IPS-18a (cell line): Measurements from ENCODE around the gene PSEN2.
A peak's percentile ranks its signal among the peaks of the same experiment; 100 is the strongest.

Experiments used
- H3K27ac ChIP-seq: one replicate; pipeline ENCODE4 v1.5.1; 2013; ENCODE audit warnings: low read length
- H3K27me3 ChIP-seq: one replicate; pipeline ENCODE4 v1.6.1; 2013; ENCODE audit warnings: mild to moderate bottlenecking, low read length; ENCODE audit not compliant: control insufficient read depth, insufficient read depth
- H3K36me3 ChIP-seq: one replicate; pipeline ENCODE4 v1.6.1; 2013; ENCODE audit warnings: low read depth, low read length; ENCODE audit not compliant: control insufficient read depth
- H3K4me1 ChIP-seq: one replicate; pipeline ENCODE4 v1.6.1; 2013; ENCODE audit warnings: low read depth, low read length; ENCODE audit not compliant: control insufficient read depth
- H3K4me3 ChIP-seq: one replicate; pipeline ENCODE4 v1.5.1; 2013; ENCODE audit warnings: low read length
- H3K9ac ChIP-seq: one replicate; pipeline ENCODE4 v1.6.1; 2013; ENCODE audit warnings: mild to moderate bottlenecking, low read length, moderate library complexity
- H3K9me3 ChIP-seq: one replicate; pipeline ENCODE4 v1.6.1; 2013; ENCODE audit warnings: low read depth, low read length; ENCODE audit not compliant: control insufficient read depth

Gene PSEN2

GRCh38 chr1:226867461-226868054 lies 2.9 kb upstream of the PSEN2 start:
- no peak overlapping the region for H3K4me3 ChIP-seq
- no peaks in the 10 kb centered on the region for H3K36me3 ChIP-seq
- no peak overlapping the region for H3K27ac ChIP-seq
- no peaks in the 10 kb centered on the region for H3K9me3 ChIP-seq
- H3K4me1 ChIP-seq, result peaks cover 26% of the 10 kb centered on the region
- H3K27me3 ChIP-seq, result peaks cover 14% of the 10 kb centered on the region
- H3K9ac ChIP-seq, result no peak overlapping the region

DNA sequence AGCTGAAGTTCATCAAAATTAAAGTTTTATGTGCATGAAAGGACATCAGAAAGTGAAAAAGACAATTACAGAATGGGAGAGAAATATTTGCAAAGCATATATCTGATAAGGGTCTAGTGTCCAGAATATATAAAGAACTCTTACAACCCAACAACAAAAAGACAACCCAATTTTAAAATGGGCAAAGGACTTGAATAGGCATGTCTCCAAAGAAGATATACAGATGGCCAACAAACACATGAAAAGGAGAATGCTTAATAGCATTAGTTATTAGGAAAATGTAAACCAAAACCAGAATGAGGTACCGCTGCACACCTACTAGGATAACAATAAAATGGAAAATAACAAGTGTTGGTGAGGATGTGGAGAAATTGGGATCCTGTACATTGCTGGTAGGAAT lies 1.7 kb upstream of the PSEN2 start:
- Histone ChIP-seq H3K36me3 (no peaks in the 10 kb centered on the region), H3K4me1 (peaks cover 22% of the 10 kb centered on the region), H3K27ac (no peak overlapping the region), H3K9ac (no peak overlapping the region), H3K27me3 (peaks cover 14% of the 10 kb centered on the region), H3K4me3 (no peak overlapping the region), H3K9me3 (no peaks in the 10 kb centered on the region)

DNA sequence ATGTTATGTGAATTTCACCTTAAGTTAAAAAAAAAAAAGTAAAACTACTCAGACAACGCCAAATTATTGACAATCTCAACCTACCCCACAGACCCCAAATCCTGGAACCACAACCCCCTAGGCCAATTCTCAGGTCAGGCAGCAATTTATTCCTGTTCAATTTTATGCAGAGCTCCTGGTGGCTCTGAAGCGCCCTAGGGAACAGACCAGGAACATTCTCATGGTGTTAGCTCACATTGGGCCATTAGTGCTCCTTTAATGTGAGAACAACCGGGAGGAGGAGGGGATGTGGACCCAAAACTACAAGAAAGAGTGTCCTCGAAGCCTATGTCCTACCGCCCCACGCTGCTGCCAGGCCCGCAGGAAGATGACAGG lies 403 bp upstream of the PSEN2 start:
- Histone ChIP-seq H3K36me3 (no peaks in the 10 kb centered on the region), H3K4me1 (peaks cover 22% of the 10 kb centered on the region), H3K4me3 (peak overlapping the region; percentile 78), H3K27ac (no peak overlapping the region), H3K27me3 (peaks cover 14% of the 10 kb centered on the region), H3K9ac (no peak overlapping the region), H3K9me3 (no peaks in the 10 kb centered on the region)

GRCh38 chr1:226871636-226872327 lies 1.4 kb downstream of the PSEN2 start:
- Histone ChIP-seq H3K27me3 (peaks cover 14% of the 10 kb centered on the region), H3K9me3 (no peaks in the 10 kb centered on the region), H3K27ac (no peak overlapping the region), H3K36me3 (no peaks in the 10 kb centered on the region), H3K4me1 (peaks cover 29% of the 10 kb centered on the region), H3K9ac (peak overlapping the region; percentile 72), H3K4me3 (peak overlapping the region; percentile 78)

DNA sequence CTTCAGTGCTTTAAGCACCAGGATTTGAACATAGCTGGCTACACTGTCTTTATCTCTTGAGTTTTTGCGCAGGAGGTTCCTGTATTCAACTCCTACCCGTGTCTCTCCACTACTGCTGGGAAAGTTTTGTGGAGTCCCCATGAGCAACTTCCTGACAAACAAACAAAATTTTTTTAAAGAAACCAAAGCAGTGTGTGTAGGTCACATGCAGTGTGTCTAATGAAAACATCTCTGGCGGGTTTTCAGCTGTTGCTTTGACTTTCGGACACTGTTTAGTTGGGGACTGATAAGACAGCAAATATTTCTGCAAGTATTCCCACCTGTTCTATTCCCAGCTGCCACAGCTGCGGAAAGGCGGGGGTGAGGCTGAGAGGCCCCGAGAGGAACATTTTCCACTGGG lies 2.0 kb downstream of the PSEN2 start:
- no peak overlapping the region for H3K9ac ChIP-seq
- no peak overlapping the region for H3K4me3 ChIP-seq
- no peak overlapping the region for H3K27ac ChIP-seq
- H3K4me1 ChIP-seq, result peaks cover 27% of the 10 kb centered on the region
- H3K27me3 ChIP-seq, result peaks cover 14% of the 10 kb centered on the region
- H3K9me3 ChIP-seq, result no peaks in the 10 kb centered on the region
- H3K36me3 ChIP-seq, result no peaks in the 10 kb centered on the region

GRCh38 chr1:226873771-226874578 lies 3.6 kb downstream of the PSEN2 start:
- peaks cover 14% of the 10 kb centered on the region for H3K27me3 ChIP-seq
- no peak overlapping the region for H3K27ac ChIP-seq
- no peaks in the 10 kb centered on the region for H3K36me3 ChIP-seq
- H3K9me3 ChIP-seq, result no peaks in the 10 kb centered on the region
- no peak overlapping the region for H3K9ac ChIP-seq
- H3K4me1 ChIP-seq, result peaks cover 21% of the 10 kb centered on the region
- H3K4me3 ChIP-seq, result no peak overlapping the region

GRCh38 chr1:226874579-226875425 lies 4.4 kb downstream of the PSEN2 start:
- Histone ChIP-seq H3K9me3 (no peaks in the 10 kb centered on the region), H3K36me3 (peaks cover 7% of the 10 kb centered on the region), H3K27me3 (peaks cover 14% of the 10 kb centered on the region), H3K4me3 (no peak overlapping the region), H3K4me1 (peaks cover 21% of the 10 kb centered on the region), H3K9ac (no peak overlapping the region), H3K27ac (no peak overlapping the region)

GRCh38 chr1:226875641-226876295 lies 5.4 kb downstream of the PSEN2 start:
- H3K9ac ChIP-seq, result no peak overlapping the region
- no peak overlapping the region for H3K4me3 ChIP-seq
- H3K9me3 ChIP-seq, result no peaks in the 10 kb centered on the region
- H3K27me3 ChIP-seq, result peaks cover 14% of the 10 kb centered on the region
- no peak overlapping the region for H3K27ac ChIP-seq
- H3K36me3 ChIP-seq, result peaks cover 14% of the 10 kb centered on the region
- H3K4me1 ChIP-seq, result peaks cover 17% of the 10 kb centered on the region

- H3K9me3 ChIP-seq, result no peaks in the 10 kb centered on the region
- H3K9ac ChIP-seq, result no peak overlapping the region
- H3K36me3 ChIP-seq, result peaks cover 30% of the 10 kb centered on the region
- H3K27me3 ChIP-seq, result no peaks in the 10 kb centered on the region
- H3K4me1 ChIP-seq, result peaks cover 7% of the 10 kb centered on the region
- H3K27ac ChIP-seq, result no peak overlapping the region
- no peak overlapping the region for H3K4me3 ChIP-seq
Observed at GRCh38 chr1:226877669-226878068, 7.3 kb downstream of the PSEN2 start.

- Histone ChIP-seq H3K9me3 (no peaks in the 10 kb centered on the region), H3K27ac (no peak overlapping the region), H3K9ac (no peak overlapping the region), H3K4me1 (peaks cover 5% of the 10 kb centered on the region), H3K4me3 (no peak overlapping the region), H3K27me3 (no peaks in the 10 kb centered on the region), H3K36me3 (peaks cover 39% of the 10 kb centered on the region)
Observed at GRCh38 chr1:226880372-226881287, 10.2 kb downstream of the PSEN2 start.
